KBM-7 (cell line): Measurements from ENCODE around the gene AXDND1.
A peak's percentile ranks its signal among the peaks of the same experiment; 100 is the strongest.
"Not testable (repeated sequence)": the region's sequence is repeated elsewhere in the genome, so short reads cannot be mapped to it uniquely, and the experiment has no call there.

ENCODE experiments used
- DNase-seq: peaks from one replicate; pipeline ENCODE4 v3.0.0-alpha.2; 2015
- in situ Hi-C: fragments of 300-500 bp; cut with MboI; formaldehyde crosslinking; loops from 2 replicates; pipeline ENCODE4 v1.14.3; 2020; ENCODE audit warnings: low sequenced_read_pairs, low pct_unique_long_range_greater_than_20kb, mixed read lengths

Gene AXDND1

DNA sequence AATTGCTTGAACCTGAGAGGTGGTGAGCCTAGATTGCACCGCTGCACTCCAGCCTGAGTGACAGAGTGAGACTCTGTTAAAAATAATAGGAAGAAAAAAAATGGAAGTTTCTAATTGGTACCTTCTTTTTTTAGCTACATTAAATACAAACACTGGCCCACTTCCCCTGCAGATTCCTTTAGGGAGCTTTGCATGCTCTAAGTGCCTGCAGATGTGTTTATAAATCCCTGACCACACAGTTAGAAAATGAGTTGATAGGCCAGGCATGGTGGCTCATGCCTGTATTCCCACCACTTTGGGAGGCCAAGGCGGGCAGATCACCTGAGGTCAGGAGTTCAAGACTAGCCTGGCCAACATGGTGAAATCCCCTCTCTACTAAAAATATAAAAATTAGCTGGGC, 4.1 kb upstream of the AXDND1 start:
- peak; percentile 10 for DNase-seq
- in situ Hi-C loops, result loop anchor here (25.0 kb wide), 1 partner anchor 274 kb away; the partner anchor contains the start of gene TOR3A

DNA sequence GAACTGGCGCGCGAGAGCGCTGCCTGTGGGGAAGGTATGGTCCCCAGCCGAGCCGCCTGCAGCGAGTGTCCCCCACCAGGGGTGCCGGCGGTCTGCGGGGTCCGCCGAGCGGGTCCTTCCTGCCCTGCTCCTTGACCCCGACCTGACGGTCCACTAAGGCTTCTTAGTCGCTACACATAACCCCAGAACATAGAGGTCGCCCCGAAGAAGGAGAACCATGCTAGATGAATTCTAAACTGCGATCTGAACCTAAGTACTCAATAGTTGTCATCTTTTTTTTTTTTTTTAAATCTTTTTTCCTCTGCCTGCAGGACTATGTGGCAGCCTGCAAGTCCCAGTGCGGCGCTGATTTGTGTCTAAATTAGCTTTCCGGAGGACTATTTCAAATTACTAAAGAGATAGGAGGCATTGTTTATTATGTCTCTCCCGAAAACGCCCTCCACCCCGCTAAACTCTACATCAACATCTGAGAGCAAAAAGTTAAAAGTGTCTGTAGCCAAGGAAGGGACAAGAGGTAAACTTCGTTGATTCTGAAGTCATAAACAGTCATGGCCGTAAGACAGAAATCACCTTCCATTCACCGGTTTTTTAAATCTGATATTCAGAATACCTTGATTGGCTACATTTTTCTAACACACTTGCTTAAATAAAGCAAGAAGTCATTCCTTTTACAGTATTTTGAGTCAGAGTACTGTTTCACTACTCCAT, 476 bp downstream of the AXDND1 start:
- in situ Hi-C loops, result loop anchor here (25.0 kb wide), 1 partner anchor 279 kb away; the partner anchor contains the start of gene TOR3A
- no peak for DNase-seq

- in situ Hi-C loops, result loop anchor here (25.0 kb wide), 1 partner anchor 283 kb away; the partner anchor contains the start of gene TOR3A
- DNase-seq, result peak; percentile 79
Observed at GRCh38 chr1:179369751-179370341, 4.1 kb downstream of the AXDND1 start.

DNA sequence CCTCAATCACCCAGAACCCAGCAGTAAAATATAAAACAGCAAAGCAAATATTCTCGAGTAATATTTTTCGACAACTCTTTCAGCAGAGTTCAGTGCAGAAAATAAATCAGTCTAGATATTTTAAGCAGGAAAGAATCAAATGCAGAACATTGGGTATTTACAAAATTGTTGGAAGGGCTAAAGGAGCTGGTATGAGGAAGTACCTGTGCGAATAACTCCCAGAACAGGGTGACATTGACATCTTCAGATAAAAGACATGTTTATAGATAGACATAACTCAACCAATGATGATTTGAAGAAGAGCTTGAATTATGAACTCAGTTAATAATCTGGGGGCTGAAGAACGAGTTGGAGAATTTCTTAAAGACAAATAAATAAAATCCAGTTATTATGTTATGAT, 6.4 kb downstream of the AXDND1 start:
- no peak for DNase-seq
- in situ Hi-C loops, result loop anchor here (25.0 kb wide), 1 partner anchor 285 kb away; the partner anchor contains the start of gene TOR3A

DNA sequence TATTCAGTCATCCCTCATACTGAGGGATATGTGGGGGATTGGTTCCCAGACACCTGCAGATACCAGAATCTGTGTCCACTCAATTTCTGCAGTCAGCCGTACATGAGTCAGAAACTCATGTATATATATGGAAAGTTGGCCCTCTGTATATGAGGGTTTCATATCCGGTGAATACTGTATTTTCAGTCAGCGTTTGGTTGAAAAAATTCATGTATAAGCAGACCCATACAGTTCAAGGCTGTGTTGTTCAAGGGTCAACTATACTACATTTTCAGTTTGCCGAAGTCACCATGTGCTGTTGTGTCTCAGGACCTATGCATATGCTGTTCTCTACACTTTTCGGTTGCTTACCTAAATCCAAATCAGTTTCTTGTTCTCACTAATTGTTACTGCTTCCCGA, 10.5 kb downstream of the AXDND1 start:
- in situ Hi-C loops, result no loop called here
- DNase-seq, result no peak

- in situ Hi-C loops, result no loop called here
- no peak for DNase-seq
Observed at GRCh38 chr1:179380299-179380698, 14.5 kb downstream of the AXDND1 start.

DNA sequence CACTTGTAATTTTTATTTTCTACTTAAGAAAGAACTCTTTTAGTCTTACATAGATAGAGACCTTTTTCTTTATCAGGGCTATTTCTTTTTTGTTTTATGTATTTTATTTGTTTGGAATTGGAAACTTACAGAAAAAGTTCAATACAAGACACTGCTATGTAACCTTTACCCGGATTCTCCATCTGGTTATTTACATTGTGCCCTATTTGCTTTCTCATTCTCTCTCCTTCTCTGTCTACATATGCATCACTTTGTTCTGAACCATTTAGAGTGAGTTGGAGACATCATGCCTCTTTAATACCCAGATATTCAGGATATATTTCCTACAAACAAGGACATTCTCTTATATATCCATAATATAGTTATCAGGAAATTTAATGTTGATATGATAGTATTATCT, 18.3 kb downstream of the AXDND1 start:
- in situ Hi-C loops, result no loop called here
- no peak for DNase-seq

GRCh38 chr1:179385510-179385909, 19.7 kb downstream of the AXDND1 start:
- DNase-seq, result no peak
- in situ Hi-C loops, result no loop called here

GRCh38 chr1:179393721-179394120, 27.9 kb downstream of the AXDND1 start:
- in situ Hi-C loops, result no loop called here
- no peak for DNase-seq

- in situ Hi-C loops, DNase-seq: not testable (repeated sequence)
Observed at GRCh38 chr1:179399399-179399798, 33.6 kb downstream of the AXDND1 start.

DNA sequence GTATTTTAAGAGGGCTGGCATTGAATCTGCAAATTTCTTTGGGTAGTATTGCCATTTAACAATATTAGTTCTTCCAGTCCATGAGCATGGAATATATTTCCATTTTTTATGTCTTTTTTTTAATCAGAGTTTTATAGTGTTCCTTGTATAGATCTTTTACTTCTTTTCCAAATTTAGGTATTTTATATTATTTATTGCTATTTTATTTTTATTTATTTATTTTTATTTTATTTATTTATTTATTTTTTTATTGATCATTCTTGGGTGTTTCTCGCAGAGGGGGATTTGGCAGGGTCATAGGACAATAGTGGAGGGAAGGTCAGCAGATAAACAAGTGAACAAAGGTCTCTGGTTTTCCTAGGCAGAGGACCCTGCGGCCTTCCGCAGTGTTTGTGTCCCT, 52.0 kb downstream of the AXDND1 start:
- DNase-seq, in situ Hi-C loops: not testable (repeated sequence)

- DNase-seq, in situ Hi-C loops: not testable (repeated sequence)
Observed at GRCh38 chr1:179418706-179419105, 52.9 kb downstream of the AXDND1 start.

GRCh38 chr1:179424610-179425009, 58.8 kb downstream of the AXDND1 start:
- in situ Hi-C loops, result no loop called here

GRCh38 chr1:179425186-179425585, 59.4 kb downstream of the AXDND1 start:
- in situ Hi-C loops, result no loop called here
- DNase-seq, result no peak

More at GRCh38 chr1:179424610-179425009, 58.8 kb downstream of the AXDND1 start:
- DNase-seq, result no peak

DNA sequence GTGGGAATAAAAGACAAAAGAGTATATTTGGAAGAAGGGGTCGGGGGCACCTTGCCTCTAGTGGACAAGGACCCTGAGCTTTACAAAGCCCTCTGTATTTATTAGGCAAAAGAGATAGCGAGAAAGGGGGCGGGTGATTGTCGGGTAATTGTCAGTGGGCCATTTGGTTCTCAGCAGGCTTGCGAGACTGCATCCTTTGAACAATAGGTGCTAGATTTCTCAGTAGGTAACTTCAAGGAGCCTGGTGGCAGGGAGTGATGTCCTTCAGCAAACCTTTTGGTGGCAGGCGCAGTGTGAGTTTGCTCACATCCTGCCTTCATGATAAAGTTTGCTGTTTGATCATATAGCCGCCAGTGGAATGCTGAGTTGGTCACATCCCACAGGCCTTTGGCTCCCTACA, 71.4 kb downstream of the AXDND1 start:
- in situ Hi-C loops, result no loop called here
- no peak for DNase-seq

- DNase-seq, in situ Hi-C loops: not testable (repeated sequence)
Observed at GRCh38 chr1:179439646-179440045, 73.9 kb downstream of the AXDND1 start.

GRCh38 chr1:179440301-179440700, 74.5 kb downstream of the AXDND1 start:
- in situ Hi-C loops, DNase-seq: not testable (repeated sequence)

GRCh38 chr1:179440971-179441370, 75.2 kb downstream of the AXDND1 start:
- DNase-seq, result no peak
- in situ Hi-C loops, result no loop called here

- in situ Hi-C loops, result no loop called here
- DNase-seq, result no peak
Observed at GRCh38 chr1:179441501-179441900, 75.7 kb downstream of the AXDND1 start.

DNA sequence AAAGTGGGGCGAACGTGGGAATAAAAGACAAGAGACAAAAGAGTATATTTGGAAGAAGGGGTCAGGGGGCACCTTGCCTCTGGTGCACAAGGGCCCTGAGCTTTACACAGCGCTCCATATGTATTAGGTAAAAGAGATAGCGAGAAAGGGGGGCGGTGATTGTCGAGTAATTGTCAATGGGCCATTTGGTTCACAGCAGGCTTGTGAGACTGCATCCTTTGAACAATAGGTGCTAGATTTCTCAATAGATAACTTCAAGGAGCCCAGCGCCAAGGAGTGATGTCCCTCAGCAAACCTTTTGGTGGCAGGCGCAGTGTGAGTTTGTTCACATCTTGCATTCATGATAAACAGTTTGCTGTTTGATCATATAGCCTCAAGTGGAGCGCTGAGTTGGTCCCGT, 77.1 kb downstream of the AXDND1 start:
- in situ Hi-C loops, DNase-seq: not testable (repeated sequence)
